ENCODE measurements around the gene KCTD10.

The KCTD10 gene

GRCh38 chr12:109477185-109477962 lies at the start of gene KCTD10, which contains the start of gene UBE3B:
Gene KCTD10 (minus strand): TSS chr12:109477300. CDS start chr12:109477262, 38 bp downstream.
Gene UBE3B (plus strand): TSS chr12:109477634. CDS start chr12:109483552, 5,918 bp downstream.
- peak; percentile 60 to 70 for DNase-seq

GRCh38 chr12:109525279-109525585 lies 48.1 kb upstream of the KCTD10 start:
- no peak for DNase-seq

- no peak for DNase-seq
Measured at GRCh38 chr12:109524466-109525278, 47.6 kb upstream of the KCTD10 start.

- no peak for DNase-seq
Measured at GRCh38 chr12:109523504-109523903, 46.4 kb upstream of the KCTD10 start.

- DNase-seq, result no peak
Measured at GRCh38 chr12:109523071-109523470, 46.0 kb upstream of the KCTD10 start.

- DNase-seq, result no peak
Measured at GRCh38 chr12:109521831-109522230, 44.7 kb upstream of the KCTD10 start.

- no peak for DNase-seq
Measured at GRCh38 chr12:109519787-109520186, 42.7 kb upstream of the KCTD10 start.

GRCh38 chr12:109518820-109519665 lies 41.9 kb upstream of the KCTD10 start:
- peak; percentile 7 to 23 for DNase-seq

- DNase-seq, result no peak
Measured at GRCh38 chr12:109517619-109518018, 40.5 kb upstream of the KCTD10 start.

- no peak for DNase-seq
Measured at GRCh38 chr12:109513977-109514376, 36.9 kb upstream of the KCTD10 start.

- no peak for DNase-seq
Measured at GRCh38 chr12:109513051-109513450, 36.0 kb upstream of the KCTD10 start.

GRCh38 chr12:109512608-109513007 lies 35.5 kb upstream of the KCTD10 start:
- no peak for DNase-seq

GRCh38 chr12:109510196-109510595 lies 33.1 kb upstream of the KCTD10 start:
- DNase-seq, result no peak

GRCh38 chr12:109504068-109504467 lies 27.0 kb upstream of the KCTD10 start:
- no peak for DNase-seq

GRCh38 chr12:109503611-109504010 lies 26.5 kb upstream of the KCTD10 start:
- no peak for DNase-seq

GRCh38 chr12:109502332-109502731 lies 25.2 kb upstream of the KCTD10 start:
- no peak for DNase-seq

GRCh38 chr12:109501299-109501698 lies 24.2 kb upstream of the KCTD10 start:
- no peak for DNase-seq

- DNase-seq, result no peak
Measured at GRCh38 chr12:109500406-109501185, 23.5 kb upstream of the KCTD10 start.

- DNase-seq, result no peak
Measured at GRCh38 chr12:109497675-109498074, 20.6 kb upstream of the KCTD10 start.

- DNase-seq, result no peak
Measured at GRCh38 chr12:109496306-109496705, 19.2 kb upstream of the KCTD10 start.

- no peak for DNase-seq
Measured at GRCh38 chr12:109495012-109495411, 17.9 kb upstream of the KCTD10 start.

- no peak for DNase-seq
Measured at GRCh38 chr12:109494348-109494881, 17.3 kb upstream of the KCTD10 start.

Measured in AML-193 (cell line).